Smooth muscle cell of the brain vasculature (primary cell): ENCODE measurements around the gene TLK1.

Experiments
- DNase-seq: peaks from one replicate; pipeline ENCODE4 v3.0.0-alpha.2; 2012; ENCODE audit warnings: low read depth, low spot score

The TLK1 gene

GRCh38 chr2:170968205-170969003 is 192.3 kb downstream of the TLK1 start:
- DNase-seq: no peak

DNA sequence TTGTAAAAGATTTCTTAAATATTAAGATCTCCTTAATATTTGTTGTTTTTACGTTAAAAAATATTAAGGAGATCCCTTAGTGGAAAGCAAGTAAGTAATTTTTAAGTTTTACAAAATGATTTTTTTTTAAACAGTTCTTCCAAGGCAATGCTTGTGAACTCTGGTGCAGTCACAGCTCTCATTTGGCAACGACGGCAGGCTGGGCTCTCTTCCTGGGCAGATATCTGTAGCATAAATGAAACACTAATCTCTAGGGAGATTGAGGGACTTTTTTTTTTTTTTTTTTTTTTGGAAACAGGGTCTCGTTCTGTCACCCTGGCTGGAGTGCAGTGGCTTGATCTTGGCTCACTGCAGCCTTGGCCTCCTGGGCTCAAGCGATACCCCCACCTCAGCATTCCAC is 193.1 kb downstream of the TLK1 start:
- no peak for DNase-seq

- no peak for DNase-seq
Observed at GRCh38 chr2:170966648-170967396, 193.9 kb downstream of the TLK1 start.

DNA sequence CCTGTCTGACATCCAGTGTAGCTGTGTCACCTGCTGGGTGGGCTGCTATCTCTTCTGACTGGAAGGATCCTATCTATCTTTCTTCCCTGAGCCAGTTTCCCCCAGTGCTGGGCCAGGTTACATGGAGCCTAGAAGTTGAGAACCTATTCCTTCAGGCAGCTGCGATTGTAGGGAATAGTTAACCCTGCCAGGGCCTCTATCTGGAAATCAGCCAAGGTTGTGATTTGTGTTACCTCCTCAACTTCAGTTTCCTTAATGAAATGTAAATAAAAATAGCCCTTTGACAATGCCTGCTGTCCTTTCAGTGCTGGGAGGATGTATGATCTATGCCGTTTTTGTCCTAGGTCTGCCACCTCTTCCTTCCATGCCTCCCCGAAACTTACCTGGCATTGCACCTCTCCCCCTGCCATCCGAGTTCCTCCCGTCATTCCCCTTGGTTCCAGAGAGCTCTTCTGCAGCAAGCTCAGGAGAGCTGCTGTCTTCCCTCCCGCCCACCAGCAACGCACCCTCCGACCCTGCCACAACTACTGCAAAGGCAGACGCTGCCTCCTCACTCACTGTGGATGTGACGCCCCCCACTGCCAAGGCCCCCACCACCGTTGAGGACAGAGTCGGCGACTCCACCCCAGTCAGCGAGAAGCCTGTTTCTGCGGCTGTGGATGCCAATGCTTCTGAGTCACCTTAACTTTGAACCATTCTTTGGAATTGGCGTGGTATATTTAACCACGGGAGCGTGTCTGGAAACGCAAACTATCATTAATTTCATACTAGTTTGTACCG is 195.1 kb downstream of the TLK1 start:
- DNase-seq: no peak

DNA sequence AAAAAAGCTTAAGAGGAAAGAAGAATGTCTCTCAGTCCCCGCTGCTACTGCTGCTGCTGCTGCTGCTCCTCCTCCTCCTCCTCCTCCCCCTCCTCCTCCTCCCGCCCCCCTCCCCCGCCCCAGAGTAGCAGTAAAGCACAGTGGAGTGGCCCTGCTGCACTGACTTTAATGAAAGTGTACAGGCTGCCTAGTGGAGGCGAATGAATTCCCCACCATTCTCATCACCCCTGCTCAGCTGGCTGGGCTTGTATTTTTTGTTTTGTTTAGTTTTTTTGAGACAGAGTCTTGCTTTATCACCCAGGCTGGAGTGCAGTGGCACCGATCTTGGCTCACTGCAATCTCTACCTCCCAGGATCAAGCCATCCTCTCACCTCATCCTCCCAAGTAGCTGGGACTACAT is 197.3 kb downstream of the TLK1 start:
- DNase-seq: no peak

DNA sequence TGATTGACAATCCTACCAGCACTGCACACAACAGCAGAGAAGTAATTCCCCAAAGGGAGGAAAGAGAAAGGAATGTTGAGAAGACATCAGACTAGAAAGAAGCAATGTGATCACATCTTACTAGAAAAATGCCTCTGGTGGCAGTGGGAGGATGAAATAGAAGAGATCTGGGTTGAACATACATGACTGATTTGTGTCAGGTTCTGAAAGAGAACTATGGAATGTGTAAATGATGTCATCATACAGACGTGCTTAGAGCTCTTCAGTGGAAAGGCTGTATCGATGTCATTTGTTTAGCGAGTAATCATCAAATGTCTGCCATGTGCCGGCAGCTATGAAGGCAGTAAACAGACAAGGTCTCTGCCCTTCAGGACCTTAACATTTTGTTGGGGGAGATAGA is 206.8 kb downstream of the TLK1 start:
- DNase-seq: no peak

DNA sequence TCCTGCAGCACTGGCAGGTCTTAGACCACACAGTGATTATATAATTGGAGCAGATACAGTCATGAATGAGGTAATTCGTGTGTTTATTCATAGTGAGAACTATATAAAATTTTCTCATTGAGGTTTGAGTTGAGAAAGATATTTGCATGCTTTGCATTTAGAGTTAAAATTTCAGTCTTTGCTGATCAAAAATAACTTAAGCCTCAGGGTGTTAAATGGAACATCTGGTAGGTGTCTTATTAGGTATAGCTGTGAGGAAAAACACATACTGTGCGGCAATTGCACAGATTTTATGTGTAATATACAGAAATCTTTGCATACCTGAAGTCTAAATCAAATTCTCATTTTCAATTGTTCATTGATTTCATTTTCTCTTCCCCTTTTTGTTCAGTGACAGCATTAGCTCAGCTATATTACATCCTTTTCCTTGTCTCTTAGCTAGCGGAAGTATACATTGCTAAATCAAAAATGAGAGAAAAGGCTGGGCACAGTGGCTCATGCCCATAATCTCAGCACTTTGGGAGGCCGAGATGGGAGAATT is 210.4 kb downstream of the TLK1 start:
- no peak for DNase-seq

- DNase-seq: no peak
Observed at GRCh38 chr2:170949415-170949814, 211.3 kb downstream of the TLK1 start.

- no peak for DNase-seq
Observed at GRCh38 chr2:170944545-170944944, 216.1 kb downstream of the TLK1 start.

DNA sequence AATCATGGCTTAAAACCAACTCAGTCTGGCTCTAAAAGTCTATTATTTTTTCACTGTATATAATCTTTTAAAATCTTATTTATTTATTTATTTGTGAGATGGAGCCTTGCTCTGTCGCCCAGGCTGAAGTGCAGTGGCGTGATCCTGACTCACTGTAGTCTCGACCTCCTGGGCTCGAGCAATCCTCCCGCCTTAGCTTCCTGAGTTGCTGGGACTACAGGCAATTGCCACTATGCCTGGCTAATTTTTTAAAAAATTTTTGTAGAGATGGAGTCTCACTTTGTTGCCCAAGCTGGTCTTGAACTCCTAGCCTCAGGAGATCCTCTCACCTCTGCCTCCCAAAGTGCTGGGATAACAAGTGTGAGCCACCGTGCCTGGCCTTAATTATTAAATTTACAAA is 217.1 kb downstream of the TLK1 start:
- no peak for DNase-seq

- no peak for DNase-seq
Observed at GRCh38 chr2:170943041-170943440, 217.7 kb downstream of the TLK1 start.

DNA sequence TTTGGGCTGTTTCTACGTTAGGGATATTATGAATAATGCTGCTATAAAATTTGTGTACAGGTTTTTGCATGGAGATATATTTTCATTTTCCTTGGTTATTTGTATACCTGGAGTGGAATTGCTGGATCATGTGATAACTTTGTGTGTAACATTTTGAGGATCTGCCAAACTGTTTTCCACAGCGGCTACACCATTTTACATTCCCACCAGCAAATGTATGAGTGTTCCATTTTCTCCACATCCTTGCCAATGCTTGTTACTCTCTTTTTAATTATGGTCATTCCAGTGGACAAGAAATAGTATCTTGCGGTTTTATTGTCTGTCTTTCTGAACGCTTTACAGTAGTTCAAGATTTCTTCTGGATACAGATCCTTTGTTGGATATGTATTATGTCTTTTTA is 218.1 kb downstream of the TLK1 start:
- no peak for DNase-seq
